Smooth muscle cell of the brain vasculature (primary cell): ENCODE measurements around the gene IDUA.

Source experiments
- DNase-seq: peaks from one replicate; pipeline ENCODE4 v3.0.0-alpha.2; 2012; ENCODE audit warnings: low read depth, low spot score

The IDUA gene

GRCh38 chr4:1030559-1030958 is 43.7 kb downstream of the IDUA start:
- no peak for DNase-seq

DNA sequence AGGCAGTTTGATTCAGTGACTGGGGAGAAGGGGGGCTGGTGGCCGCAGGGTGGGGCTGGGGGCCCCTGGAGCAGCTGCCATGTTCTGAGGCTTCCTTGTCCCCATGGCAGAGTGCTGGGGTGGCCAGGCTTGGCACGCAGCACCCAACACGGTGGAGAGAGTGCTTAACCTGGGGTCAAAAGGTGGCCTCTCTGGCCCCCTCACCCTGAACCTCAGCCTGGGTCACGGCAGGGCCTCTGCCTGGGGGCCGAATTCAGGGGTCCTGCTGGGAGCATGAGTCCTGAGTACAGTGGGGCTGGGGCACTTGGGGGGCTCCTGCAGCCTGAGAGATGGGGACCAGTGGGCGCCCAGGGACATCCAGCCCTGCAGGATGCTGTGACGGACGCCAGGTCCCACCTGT is 44.5 kb downstream of the IDUA start:
- no peak for DNase-seq

DNA sequence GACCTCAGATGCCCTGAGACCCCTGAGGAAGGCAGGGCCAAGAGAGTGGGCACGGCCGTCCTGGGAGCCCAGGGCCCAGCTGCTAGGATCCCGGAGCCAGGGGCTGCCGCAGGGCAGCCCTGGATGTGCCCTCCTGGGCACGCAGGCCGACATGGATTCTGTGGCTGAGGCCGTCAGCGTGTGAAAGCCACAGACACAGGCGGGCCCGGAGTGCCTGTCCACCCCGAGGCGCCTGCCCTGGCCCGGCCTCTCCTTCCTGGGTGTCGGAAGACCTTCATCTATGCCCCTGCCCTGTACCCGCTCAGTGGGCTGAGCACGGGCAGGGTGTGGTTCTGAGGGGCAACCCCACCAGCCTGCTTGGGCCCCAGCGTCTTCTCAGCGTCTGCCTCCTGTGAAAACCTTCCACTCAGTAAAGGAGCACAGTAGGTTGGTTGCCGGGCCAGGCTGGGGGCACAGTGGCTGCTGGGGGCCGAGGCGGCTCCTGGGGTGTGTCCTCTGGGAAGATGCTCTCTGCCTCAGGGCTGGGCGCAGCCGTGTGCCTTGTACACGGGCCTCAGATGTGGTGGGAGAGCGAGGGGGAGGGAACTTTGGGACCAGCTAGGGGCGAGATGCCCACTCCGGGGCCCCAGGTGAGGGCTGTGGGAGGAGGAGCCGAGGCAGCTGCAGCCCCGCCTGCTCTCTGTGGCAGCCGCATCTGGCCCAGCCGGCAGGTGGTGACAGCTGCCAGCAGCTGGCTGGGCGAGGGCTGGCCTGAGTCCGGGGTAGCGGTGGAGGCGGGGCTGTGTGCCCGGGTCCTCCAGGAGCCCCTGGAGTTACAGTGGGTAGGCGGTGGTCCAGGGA is 45.3 kb downstream of the IDUA start:
- DNase-seq: no peak

DNA sequence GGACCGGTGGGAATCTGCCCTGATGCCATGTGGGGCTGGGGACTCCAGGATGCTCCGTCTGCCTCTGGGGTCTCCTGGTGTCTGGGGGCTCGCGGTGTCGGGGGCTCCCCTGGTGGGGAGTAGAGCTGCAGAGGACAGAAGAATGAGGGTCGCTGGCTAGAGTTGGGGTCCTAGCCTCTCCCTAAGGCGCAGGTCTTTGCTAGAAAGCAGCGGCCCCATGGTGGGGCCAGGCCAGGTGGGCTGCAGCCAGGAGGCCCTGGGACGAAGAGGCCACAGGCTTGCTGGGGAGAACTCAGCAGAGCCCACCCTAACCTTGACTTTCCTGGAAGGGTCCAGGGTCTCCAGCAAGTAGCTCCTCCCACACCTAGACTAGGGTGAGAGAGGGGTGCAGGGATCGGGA is 46.0 kb downstream of the IDUA start:
- no peak for DNase-seq

DNA sequence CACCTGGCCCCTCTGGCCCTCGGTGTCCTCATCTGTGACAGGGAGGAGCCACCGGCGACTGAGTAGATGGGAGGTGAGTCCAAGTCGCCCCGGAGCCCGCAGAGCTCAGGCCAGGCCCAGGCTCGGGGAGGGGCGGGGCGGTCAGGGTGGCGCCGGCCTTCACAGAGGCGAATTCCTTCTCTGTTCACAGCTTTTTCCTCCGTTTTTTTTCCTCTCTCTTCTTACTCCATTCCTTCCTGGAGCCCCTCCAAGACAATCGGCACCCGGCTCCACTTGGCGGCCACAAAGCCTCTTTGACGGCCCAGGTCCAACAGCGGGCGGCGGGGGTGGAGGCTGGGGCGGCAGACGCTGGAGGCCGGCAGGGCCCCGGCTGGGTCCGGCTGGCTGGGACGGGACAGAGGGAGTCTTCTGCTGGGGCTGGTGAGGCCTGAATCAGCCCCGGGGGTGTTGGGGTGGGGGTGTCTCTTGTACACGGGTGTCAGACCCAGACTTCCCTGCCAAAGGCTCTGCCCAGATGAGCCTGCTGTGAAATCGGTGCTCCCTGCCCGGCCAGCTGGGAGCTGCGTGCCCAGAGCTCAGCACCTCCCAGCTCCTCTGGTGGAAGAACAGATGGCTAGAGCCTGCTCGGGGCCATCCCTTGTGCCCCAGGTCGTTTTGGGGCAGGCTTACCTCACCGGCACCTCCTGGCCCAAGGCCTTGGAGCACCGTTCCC is 47.2 kb downstream of the IDUA start:
- DNase-seq: no peak

DNA sequence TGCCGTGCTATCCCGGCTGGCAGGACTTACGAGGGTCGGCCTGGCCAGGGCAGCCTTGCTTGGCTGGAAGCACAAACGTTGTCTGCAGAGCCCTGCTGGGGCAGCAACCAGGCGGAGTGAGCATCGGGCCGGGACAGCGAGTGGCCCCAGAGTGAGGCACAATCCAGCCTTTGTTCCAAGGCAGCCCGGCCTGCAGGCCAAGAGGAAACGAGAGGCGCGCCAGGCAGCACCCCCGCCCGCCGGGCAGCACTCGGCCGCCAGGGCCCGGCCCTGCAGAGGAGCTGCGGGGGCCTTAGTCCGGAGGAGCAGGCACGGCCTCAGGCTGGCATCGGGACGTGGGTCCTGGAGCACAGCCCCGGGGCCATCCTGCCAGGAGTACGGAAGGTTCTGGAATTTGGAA is 48.7 kb downstream of the IDUA start:
- DNase-seq: no peak

GRCh38 chr4:1036095-1036494 is 49.3 kb downstream of the IDUA start:
- DNase-seq: no peak

- no peak for DNase-seq
These were observed 50.3 kb downstream of the IDUA start for GRCh38 chr4:1036976-1037810.

GRCh38 chr4:1038948-1039492 is 52.2 kb downstream of the IDUA start:
- no peak for DNase-seq

GRCh38 chr4:1039493-1040343 is 52.9 kb downstream of the IDUA start:
- no peak for DNase-seq

DNA sequence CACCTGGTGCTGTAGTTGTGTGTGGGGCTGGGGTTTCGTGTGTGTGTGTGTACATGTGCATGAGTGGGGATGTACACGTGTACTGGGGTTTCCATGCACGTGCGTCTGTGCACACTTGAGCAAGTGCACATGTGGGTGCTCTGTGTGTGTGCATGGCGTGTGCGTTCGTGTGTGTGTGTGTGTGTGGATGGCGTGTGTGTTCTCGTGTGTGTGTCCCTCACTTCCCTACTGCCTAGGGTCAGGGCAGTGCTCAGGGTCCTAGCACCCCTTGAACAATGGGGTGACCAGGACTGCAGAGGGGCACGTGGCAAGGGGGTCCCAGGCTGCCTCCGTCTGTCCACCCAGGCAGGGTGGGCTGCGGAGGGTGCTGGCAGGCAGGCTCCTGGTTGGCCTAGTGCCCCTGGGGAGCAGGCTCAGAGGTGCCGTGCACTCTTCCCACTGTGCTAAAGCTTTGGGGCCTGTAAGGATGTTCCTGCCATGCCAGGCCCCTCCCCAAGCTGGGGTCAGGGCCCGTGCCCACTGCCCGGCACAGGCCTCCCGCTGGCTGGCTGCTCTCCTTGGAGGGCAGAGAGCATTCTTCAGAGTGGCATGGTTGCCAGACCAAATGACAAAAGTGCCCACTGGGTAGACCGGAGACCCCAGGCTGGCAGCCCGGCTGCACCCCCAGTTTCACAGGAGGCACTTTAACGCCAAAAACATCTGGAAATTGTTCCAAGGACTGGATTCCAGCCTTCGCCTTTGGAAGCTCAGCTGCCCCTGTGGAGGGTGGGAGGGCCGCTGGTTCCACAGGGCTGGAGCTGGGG is 53.7 kb downstream of the IDUA start:
- no peak for DNase-seq

DNA sequence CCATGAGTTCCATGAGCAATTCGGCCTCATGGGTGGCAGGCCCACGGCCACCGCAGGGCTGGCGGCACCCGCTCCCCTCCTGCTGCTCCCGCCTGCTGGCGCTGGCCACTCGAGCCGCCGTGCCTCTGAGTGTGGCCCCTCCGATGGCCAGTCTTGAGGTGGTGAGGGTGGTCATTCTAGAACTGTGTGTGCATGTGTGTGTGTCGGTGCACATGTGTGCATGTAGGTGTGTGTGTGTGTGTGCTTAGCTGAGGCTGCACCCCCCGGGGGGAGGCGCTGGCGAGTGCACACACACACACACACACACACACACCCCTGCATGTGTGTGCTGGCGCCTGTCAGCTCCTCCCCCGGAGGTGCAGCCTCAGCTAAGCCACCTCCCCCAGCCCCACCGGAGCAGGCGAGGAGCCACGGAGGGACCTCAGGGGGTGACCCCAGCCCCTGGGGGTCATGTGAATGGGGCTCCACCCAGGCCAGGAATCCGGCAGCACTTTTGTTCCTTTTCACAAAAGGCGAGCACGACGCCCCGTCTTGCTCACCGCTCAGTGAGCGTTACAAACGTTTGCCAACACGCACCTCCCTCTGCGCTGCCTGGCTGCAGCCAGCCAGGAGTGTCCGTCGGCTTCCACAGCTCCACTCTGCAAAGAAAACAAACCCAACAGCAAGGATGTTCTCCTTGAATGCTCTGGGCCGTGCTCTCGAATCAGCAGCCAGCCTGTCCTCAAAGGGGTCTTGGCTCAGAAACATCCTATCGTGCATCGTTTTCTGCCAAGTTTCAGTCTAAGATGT is 54.5 kb downstream of the IDUA start:
- DNase-seq: peak; percentile 63

GRCh38 chr4:1041936-1042330 is 55.1 kb downstream of the IDUA start:
- no peak for DNase-seq

- DNase-seq: no peak
These were observed 55.7 kb downstream of the IDUA start for GRCh38 chr4:1042352-1043055.

DNA sequence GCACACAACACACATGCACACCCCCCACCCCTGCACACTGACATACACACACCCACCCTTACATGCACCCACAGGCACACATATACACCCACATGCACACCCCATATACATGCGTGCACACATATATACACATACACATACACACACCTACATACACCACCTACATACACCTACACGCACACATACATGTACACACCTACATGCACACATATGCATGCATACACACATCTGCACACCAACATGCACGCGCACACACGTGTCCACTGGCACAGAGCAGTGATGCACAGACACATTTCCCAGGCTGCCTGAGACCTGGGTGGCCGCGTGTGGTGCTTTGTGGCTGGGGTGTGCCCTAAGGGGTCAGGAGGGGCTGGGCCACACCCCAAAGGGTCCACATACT is 56.3 kb downstream of the IDUA start:
- no peak for DNase-seq

DNA sequence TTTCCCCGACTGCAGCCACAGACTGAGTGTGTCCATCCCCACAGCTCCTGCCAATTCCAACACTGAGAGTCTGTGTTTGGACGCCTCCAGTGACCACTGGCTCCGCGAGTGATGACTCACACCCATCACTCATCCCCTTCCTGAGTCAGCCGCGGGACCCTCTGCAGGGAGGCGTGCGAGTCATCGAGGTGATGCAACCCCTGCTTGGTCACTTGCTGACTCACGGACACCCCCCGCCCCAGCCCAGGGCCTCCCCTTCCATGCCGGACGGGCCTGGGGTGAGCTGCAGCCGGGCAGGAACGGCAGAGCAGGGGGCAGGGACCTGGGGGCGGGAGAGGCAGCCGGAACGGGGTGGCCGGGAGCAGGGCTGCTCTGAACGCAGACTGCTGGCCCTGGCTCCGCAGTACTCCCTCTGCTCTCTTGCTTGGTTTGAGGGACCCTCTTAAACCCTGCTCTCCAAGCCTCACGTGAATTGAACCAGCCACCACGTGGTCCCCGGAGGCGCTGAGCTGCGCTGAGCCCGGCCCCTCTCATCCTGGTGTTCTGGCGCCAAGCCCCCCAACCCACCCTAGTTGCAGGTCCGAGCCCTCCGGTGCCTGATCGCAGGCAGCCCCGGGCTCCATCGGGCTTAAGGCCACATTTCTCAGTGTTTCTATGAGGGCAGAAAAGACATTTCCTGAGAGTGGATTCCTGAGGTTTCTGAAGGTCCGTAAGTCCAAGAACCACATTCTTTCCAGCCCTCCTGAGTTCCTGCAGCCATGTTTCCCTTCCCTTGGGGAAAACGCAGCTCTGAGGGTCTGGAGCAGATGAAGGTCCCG is 57.0 kb downstream of the IDUA start:
- peak; percentile 97 for DNase-seq

GRCh38 chr4:1044469-1045192 is 57.8 kb downstream of the IDUA start:
- no peak for DNase-seq
